Fibroblast of the aortic adventitia (primary cell): Measurements from ENCODE around the gene HEG1. TPM values are rescaled to one million over a fixed set of nuclear protein-coding genes. Genes with fewer than 3 reads are reported as not detected.
A peak's percentile ranks its signal among the peaks of the same experiment; 100 is the strongest.

ENCODE experiments used
- DNase-seq: peaks from one replicate; pipeline ENCODE4 v3.0.0-alpha.2; 2010; ENCODE audit warnings: low read depth
- H3K4me3 ChIP-seq: 2 replicates; pipeline ENCODE4 v1.5.1; 2011; ENCODE audit warnings: low read depth, mild to moderate bottlenecking, control low read depth, low read length, moderate library complexity
- total RNA-seq: library from RNA; depleted of rRNA; stranded (reverse); fragments of >200 nt; gene quantifications from 2 replicates; pipeline ENCODE4 v1.2.3, GENCODE V29; 2012; ENCODE audit warnings: low replicate concordance
- TF ChIP-seq, protein P1 (sequence below): IDR thresholded peaks from 2 replicates; pipeline ENCODE4 v1.5.1; 2011; ENCODE audit warnings: mild to moderate bottlenecking, low read length, control low read depth, inconsistent platforms; ENCODE audit not compliant: insufficient read depth

HEG1 gene
- total RNA-seq, 1 donor = 198 TPM

DNA sequence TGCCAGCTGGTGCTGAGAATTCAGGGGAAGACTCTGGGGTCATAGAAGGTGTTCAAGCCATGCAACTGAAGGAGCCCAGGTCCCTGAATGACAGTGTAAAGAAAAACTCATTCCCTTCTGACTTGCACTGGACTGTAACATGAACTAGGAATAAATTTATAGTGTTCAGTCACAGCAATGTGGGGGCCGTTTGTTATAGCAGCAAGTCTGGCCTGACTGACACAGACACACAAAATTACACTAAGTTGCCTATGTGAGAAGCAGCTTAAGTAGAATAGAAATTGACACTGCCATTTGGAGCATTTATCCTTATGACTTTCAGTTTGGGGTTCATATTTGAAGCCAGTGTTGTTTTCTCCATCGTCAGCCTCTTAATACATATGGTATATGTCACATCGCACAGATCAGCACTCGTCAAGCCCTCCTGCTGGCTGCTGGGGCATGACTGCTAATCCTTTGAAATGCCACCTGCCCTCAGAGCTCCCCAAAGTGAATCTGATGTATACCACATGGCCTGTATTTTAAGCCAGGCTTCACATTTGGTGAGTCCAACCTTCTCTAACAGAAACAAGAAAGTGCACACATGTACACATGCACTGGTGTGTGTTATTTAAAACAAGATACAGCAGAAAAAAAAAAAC, 17.1 kb upstream of the HEG1 start:
- TF ChIP-seq, protein P1, sequence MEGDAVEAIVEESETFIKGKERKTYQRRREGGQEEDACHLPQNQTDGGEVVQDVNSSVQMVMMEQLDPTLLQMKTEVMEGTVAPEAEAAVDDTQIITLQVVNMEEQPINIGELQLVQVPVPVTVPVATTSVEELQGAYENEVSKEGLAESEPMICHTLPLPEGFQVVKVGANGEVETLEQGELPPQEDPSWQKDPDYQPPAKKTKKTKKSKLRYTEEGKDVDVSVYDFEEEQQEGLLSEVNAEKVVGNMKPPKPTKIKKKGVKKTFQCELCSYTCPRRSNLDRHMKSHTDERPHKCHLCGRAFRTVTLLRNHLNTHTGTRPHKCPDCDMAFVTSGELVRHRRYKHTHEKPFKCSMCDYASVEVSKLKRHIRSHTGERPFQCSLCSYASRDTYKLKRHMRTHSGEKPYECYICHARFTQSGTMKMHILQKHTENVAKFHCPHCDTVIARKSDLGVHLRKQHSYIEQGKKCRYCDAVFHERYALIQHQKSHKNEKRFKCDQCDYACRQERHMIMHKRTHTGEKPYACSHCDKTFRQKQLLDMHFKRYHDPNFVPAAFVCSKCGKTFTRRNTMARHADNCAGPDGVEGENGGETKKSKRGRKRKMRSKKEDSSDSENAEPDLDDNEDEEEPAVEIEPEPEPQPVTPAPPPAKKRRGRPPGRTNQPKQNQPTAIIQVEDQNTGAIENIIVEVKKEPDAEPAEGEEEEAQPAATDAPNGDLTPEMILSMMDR = no peak
- no peak overlapping the region for H3K4me3 ChIP-seq
- no peak for DNase-seq

DNA sequence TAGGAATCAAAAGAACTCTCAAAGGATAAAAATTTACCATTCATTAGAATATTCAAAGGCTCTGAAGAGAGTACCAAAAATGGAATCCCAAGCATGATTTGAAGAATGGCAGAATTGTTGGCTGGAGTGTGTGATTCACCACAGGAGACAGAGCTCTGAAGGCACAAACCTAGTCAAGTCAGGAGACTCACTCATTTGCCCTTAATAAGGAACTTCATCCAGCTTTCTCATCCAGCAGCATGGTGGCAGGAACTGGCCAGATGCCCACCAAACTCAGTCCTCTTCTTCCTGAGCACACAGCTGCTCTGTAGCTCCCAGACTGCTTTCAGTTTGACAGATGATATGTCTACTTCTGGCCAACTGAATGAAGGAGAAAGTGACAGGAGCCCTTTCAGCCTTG, 16.5 kb upstream of the HEG1 start:
- H3K4me3 ChIP-seq = no peak overlapping the region
- TF ChIP-seq, protein P1 = no peak
- peak; percentile 28 for DNase-seq

DNA sequence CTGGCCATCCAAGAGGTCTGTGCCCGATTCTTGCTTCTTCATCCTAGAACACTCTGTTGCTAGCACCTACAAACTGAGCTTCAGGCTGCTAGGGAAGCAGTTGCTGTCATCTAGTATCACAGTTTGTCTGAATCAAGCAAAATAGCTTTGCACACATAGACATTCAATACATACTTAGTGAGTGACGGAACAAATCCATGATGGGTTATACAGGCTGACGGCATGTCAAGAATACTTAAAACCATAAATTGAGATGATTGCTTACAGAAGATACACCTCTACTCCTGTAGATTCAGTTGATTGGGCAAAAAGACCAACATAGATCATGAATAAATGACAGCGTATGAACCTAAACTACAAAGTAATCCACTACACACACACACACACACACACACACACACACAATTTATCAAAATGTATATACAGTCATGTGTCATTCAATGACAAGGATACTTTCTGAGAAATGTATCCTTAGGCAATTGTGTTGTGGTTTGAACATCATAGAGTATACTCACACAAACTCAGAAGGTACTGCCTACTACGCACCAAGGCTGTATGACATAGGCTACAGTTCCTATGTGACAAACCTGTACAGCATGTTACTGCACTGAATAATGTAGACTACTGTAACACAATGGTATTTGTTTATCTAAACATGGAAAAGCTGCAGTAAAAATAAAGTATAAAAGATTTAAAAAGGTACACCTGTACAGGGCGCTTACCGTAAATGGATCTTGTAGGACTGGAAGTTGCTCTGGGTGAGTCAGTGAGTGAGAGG, 14.4 kb upstream of the HEG1 start:
- no peak overlapping the region for H3K4me3 ChIP-seq
- TF ChIP-seq, protein P1 = no peak
- DNase-seq = no peak

DNA sequence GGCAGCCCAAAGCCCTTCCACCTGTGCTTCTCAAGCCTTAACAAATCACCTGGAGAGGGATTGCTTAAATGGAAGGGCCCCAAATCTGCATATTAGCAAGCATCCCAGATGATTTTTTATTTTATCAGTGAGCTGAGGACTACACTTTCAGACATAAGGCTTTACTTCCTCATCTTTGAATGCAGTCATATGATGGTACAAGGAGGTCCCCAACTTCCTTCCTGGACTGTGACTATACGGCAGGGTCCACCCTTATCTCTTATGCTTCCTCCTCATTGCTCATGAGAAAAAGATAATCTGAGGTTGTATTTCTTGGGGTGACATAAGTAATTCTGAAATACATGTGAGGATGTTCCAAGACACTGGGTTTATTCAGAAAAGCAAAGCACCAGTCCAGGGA, 13.7 kb upstream of the HEG1 start:
- no peak for DNase-seq
- no peak overlapping the region for H3K4me3 ChIP-seq
- TF ChIP-seq, protein P1 = no peak

DNA sequence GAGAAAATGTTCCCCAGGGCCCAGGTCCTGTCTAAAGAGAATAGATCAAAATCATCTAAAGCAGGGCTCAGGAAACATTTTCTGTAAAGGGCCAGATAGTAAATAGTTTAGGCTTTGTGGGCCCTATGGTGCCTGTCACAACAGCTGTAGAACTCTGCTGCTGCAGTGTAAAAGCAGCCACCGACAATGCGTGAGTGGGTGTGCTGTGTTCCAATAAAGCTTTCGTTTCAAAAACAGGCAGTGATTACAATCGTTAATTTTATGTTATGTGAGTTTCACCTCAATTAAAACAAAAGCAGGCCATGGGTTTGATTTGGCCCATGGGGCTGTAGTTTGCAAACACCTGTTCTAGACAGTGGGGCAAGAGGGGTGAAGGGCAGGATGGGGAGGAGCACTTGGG, 12.5 kb upstream of the HEG1 start:
- no peak for DNase-seq
- H3K4me3 ChIP-seq = no peak overlapping the region
- TF ChIP-seq, protein P1 = no peak

DNA sequence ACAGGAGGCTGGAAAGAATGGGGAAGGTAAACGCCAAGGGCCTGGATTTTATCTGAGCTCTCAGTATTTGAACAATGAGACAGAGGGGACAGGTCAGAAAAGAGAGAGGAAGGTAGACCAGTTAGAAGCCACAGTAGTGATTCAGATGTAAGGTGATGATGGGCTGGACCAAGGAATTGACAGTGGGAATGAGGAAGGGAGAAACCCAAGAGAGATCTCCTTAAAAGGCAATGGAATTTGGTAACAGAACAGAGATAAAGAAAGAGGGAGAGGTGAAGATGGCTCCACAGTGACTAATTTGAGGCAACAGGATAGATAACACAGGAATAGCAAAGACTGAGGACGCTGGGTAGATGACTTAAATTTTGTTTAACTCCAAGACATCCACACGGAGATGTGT, 11.4 kb upstream of the HEG1 start:
- DNase-seq = peak; percentile 27
- H3K4me3 ChIP-seq = no peak overlapping the region
- TF ChIP-seq, protein P1 = no peak
